HepG2 (cell line): ENCODE measurements around the gene CACHD1. TPM values are rescaled to one million over a fixed set of nuclear protein-coding genes. Genes with fewer than 3 reads are reported as not detected.

Experiments used
- ATAC-seq: fragments of 200-7000 bp; cut with Tn5 transposase; 3 replicates; pipeline ENCODE4 v1.9.1; 2020; ENCODE audit warnings: mild to moderate bottlenecking, moderate library complexity
- BruUV-seq: library from RNA; stranded (reverse); fragments of 400-500 nt; replicated peaks from 2 replicates; lab custom pipeline; 2021; lab: Mats Ljungman, UMichigan
- CTCF ChIA-PET: fragments of 300-600 bp; formaldehyde crosslinking; extraction: SDS; loops from one replicate; lab custom pipeline; 2021; ENCODE audit warnings: low total read pairs, inconsistent platforms, low intra/inter-chr PET ratio; lab: Yijun Ruan, JAX
- POLR2A ChIA-PET: fragments of 350-600 bp; sonication (Branson Sonifier 250); formaldehyde crosslinking; loops from one replicate; lab custom pipeline; 2020; ENCODE audit warnings: antibody characterized with exemption, inconsistent platforms; lab: Yijun Ruan, JAX
- DNase-seq: peaks from one replicate; pipeline ENCODE4 v3.0.0-alpha.2; 2015; ENCODE audit warnings: low spot score
- FAIRE-seq: peaks from 3 replicates; lab custom pipeline; 2011; peaks lifted over from hg19 to GRCh38; lab: Jason Lieb, UNC
- H2AFZ ChIP-seq: one replicate; pipeline ENCODE4 v1.6.1; 2011; ENCODE audit warnings: low read length, inconsistent platforms
- H3K27ac ChIP-seq: fragments of 300-600 bp; 3 replicates; pipeline ENCODE4 v1.8.0; 2011; ENCODE audit warnings: mixed run types, mild to moderate bottlenecking, mixed read lengths, low read length, inconsistent platforms; ENCODE audit not compliant: insufficient read depth; ENCODE audit errors: extremely low read length
- H3K27me3 ChIP-seq, 2 experiments: fragments of 200-600 bp in 1 of 2; 2 replicates in 1 of 2; 3 replicates in 1 of 2; pipeline versions ENCODE4 v1.6.0 to v1.8.0; 2011; ENCODE audit warnings: low read length in 2 of 2, mild to moderate bottlenecking in 2 of 2, moderate library complexity in 2 of 2, inconsistent platforms in 1 of 2; ENCODE audit not compliant: insufficient read depth in 2 of 2, control insufficient read depth in 1 of 2
- H3K36me3 ChIP-seq, 2 experiments: fragments of 200-600 bp in 1 of 2; replicated peaks in 1 of 2; 2 replicates in 1 of 2; 3 replicates in 1 of 2; pipeline versions ENCODE4 v1.5.1 to v1.8.0; 2011; ENCODE audit warnings: low read length in 2 of 2, inconsistent platforms in 1 of 2; ENCODE audit not compliant: insufficient read depth in 2 of 2, control insufficient read depth in 1 of 2
- H3K4me1 ChIP-seq: 2 replicates; pipeline ENCODE4 v1.5.1; 2012; ENCODE audit warnings: low read length, inconsistent platforms; ENCODE audit not compliant: insufficient read depth
- H3K4me2 ChIP-seq: 2 replicates; pipeline ENCODE4 v1.6.0; 2011; ENCODE audit warnings: low read depth, low read length, inconsistent platforms
- H3K4me3 ChIP-seq, 3 experiments: fragments of 200-600 bp in 1 of 3; sonication (generic), shearing (Covaris generic) in 1 of 3; replicated peaks in 1 of 3; 2 replicates each; pipeline ENCODE4 v1.5.1; 2011 to 2016; ENCODE audit warnings: low read length in 3 of 3, inconsistent platforms in 2 of 3, low read depth in 2 of 3, mild to moderate bottlenecking in 2 of 3, control low read depth in 1 of 3, mixed read lengths in 1 of 3; ENCODE audit not compliant: insufficient read depth in 1 of 3
- H3K79me2 ChIP-seq: one replicate; pipeline ENCODE4 v1.6.1; 2011; ENCODE audit warnings: low read length, inconsistent platforms; ENCODE audit not compliant: insufficient read depth
- H3K9ac ChIP-seq: 2 replicates; pipeline ENCODE4 v1.6.0; 2011; ENCODE audit warnings: mild to moderate bottlenecking, low read depth, low read length, inconsistent platforms; ENCODE audit not compliant: insufficient read depth
- H3K9me3 ChIP-seq: 2 replicates; pipeline ENCODE4 v1.5.1; 2012; ENCODE audit warnings: mild to moderate bottlenecking, low read length
- H4K20me1 ChIP-seq: 2 replicates; pipeline ENCODE4 v1.6.0; 2011; ENCODE audit warnings: inconsistent platforms, mild to moderate bottlenecking, low read length, moderate library complexity; ENCODE audit not compliant: insufficient read depth
- ATF7-NPFF ChIP-seq: sonication (generic); formaldehyde crosslinking; IDR thresholded peaks from 2 replicates; pipeline ENCODE4 v1.8.1; 2023; ENCODE audit warnings: mild to moderate bottlenecking, low read depth, missing genetic modification reagents, moderate library complexity
- DMAP1 ChIP-seq: IDR thresholded peaks from 2 replicates; pipeline ENCODE4 v1.6.1; 2016
- RARA ChIP-seq: IDR thresholded peaks from 2 replicates; pipeline ENCODE4 v1.6.1; 2016; ENCODE audit warnings: missing genetic modification reagents, missing compliant biosample characterization
- SMC3 ChIP-seq: IDR thresholded peaks from 2 replicates; pipeline ENCODE4 v1.6.1; 2011; ENCODE audit warnings: low read length, improper control_type of control experiment
- TBL1XR1 ChIP-seq: fragments of 150-350 bp; IDR thresholded peaks from 2 replicates; pipeline ENCODE4 v1.6.1; 2014; ENCODE audit warnings: borderline replicate concordance, low read length; ENCODE audit not compliant: partially characterized antibody
- ZKSCAN1 ChIP-seq: fragments of 150-350 bp; IDR thresholded peaks from 2 replicates; pipeline ENCODE4 v1.6.1; 2014; ENCODE audit warnings: low read length
- ZNF777 ChIP-seq: sonication (generic); formaldehyde crosslinking; IDR thresholded peaks from 2 replicates; pipeline ENCODE4 v1.4.0; 2020; ENCODE audit warnings: missing genetic modification reagents
- WGBS: methylation state at CpG from one replicate; pipeline ENCODE4 v1.1.6; 2017; ENCODE audit warnings: low lambda C conversion rate; 5-methylcytosine and 5-hydroxymethylcytosine counted together
- in situ Hi-C: cut with HindIII; loops from 2 replicates; pipeline ENCODE4 v1.10.0; 2017; ENCODE audit warnings: low pct_unique_long_range_greater_than_20kb; ENCODE audit not compliant: extremely low pct_ligation_motif_present
- intact Hi-C: fragments of 100-400 bp; cut with micrococcal nuclease; formaldehyde crosslinking; loops from one replicate; pipeline ENCODE4 v1.10.0; 2022; ENCODE audit not compliant: unreplicated experiment
- polyA plus RNA-seq, 8 experiments: library from polyadenylated mRNA; depleted of rRNA in 3 of 8; stranded (reverse) in 7 of 8; unstranded in 1 of 8; fragments of >200 nt; fragmentation: Illumina TruSeq in 4 of 8; extraction: Trizol in 4 of 8; gene quantifications; 2 replicates each; pipeline versions ENCODE4 v1.2.1 to v1.2.3, GENCODE V29; 2011 to 2016; ENCODE audit warnings: low read depth in 4 of 8, missing spikeins in 1 of 8, mixed read lengths in 1 of 8; ENCODE audit not compliant: insufficient read depth in 1 of 8
- total RNA-seq, 5 experiments: library from RNA; depleted of rRNA; stranded (reverse); fragments of >200 nt; fragmentation: Illumina TruSeq; extraction: Trizol; gene quantifications; 2 replicates each; pipeline ENCODE4 v1.2.3, GENCODE V29; 2016; ENCODE audit warnings: low read depth in 1 of 5
- TF ChIP-seq, protein P1 (sequence below), 2 experiments: fragments of 450-650 bp in 1 of 2; sonication (generic) in 1 of 2; formaldehyde crosslinking in 1 of 2; IDR thresholded peaks; 2 replicates each; pipeline versions ENCODE4 v1.6.1 to v1.8.0; 2016 to 2022; ENCODE audit warnings: antibody characterized with exemption in 1 of 2, mild to moderate bottlenecking in 1 of 2, missing genetic modification reagents in 1 of 2

Gene CACHD1
- total and polyA plus RNA-seq, 2 of the 13 experiments (the other 11 are each of a cell fraction or from before 2014, with no cell fraction given): 0.11 TPM; not detected in 1

DNA sequence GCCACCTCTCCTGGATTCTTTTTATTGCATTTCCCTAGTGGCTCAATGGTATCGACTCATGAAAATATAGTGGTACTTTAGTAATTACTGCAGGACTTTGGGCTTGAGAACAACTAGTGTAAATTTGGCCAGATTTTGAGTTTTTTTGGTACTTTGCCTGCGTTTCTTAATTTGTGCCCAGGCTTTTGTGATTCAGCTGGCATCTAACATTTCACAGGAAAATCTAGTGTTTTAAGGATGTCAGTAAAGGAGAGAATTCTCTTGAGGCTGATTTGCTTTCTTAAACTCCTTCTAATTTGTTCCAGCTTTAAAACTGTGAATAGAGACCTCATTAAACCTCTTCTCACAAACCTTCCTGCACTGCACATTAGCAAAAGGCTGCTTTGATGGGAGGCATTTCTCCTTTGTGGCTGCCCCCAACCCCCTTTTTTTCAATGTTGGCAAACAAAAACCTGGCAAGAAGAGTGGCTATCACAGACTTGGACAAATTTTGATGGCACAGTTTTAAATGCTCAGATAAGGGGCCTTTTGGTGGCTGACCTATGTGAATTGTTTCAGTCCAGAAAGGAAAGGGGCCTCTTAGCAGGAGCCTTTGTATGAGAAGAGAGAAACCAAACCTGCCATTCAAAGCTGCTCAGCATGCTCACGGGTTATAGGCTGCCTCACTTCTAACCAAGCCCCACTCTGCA is 161.6 kb downstream of the CACHD1 start (continued):
- TF ChIP-seq, protein P1, sequence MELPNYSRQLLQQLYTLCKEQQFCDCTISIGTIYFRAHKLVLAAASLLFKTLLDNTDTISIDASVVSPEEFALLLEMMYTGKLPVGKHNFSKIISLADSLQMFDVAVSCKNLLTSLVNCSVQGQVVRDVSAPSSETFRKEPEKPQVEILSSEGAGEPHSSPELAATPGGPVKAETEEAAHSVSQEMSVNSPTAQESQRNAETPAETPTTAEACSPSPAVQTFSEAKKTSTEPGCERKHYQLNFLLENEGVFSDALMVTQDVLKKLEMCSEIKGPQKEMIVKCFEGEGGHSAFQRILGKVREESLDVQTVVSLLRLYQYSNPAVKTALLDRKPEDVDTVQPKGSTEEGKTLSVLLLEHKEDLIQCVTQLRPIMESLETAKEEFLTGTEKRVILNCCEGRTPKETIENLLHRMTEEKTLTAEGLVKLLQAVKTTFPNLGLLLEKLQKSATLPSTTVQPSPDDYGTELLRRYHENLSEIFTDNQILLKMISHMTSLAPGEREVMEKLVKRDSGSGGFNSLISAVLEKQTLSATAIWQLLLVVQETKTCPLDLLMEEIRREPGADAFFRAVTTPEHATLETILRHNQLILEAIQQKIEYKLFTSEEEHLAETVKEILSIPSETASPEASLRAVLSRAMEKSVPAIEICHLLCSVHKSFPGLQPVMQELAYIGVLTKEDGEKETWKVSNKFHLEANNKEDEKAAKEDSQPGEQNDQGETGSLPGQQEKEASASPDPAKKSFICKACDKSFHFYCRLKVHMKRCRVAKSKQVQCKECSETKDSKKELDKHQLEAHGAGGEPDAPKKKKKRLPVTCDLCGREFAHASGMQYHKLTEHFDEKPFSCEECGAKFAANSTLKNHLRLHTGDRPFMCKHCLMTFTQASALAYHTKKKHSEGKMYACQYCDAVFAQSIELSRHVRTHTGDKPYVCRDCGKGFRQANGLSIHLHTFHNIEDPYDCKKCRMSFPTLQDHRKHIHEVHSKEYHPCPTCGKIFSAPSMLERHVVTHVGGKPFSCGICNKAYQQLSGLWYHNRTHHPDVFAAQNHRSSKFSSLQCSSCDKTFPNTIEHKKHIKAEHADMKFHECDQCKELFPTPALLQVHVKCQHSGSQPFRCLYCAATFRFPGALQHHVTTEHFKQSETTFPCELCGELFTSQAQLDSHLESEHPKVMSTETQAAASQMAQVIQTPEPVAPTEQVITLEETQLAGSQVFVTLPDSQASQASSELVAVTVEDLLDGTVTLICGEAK (IDR thresholded peaks at IDR 0.05): no peak
- TF ChIP-seq, protein P1 (CRISPR knock-in tag; IDR thresholded peaks at IDR 0.05): no peak

DNA sequence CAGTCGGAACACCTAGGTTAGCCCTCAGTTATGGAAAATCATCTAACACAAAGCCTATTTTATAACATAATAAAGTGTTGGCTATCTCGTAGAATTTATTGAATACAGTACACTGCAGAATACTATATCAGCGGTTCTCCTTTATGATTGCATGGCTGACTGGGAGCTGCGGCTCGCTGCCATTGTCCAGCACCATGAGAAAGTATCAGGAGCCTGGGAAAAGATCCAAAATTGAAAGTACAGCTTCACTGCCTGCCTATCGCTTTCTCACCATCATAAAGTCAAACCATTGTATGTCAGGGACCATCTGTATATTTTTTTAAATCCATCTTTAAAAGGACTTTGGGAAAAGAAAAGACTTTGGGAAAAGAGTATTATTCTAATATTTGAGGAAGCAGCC is 163.0 kb downstream of the CACHD1 start:
- no peak overlapping the region for H3K4me3 ChIP-seq
- H2AFZ ChIP-seq: no peak overlapping the region
- CTCF ChIA-PET: no interaction called here
- no TSS peak for BruUV-seq
- in situ Hi-C loops (no loop called here), intact Hi-C loops (no loop called here)
- no peak for FAIRE-seq
- no peaks in the 10 kb centered on the region for H3K9me3 ChIP-seq
- no peak for DNase-seq
- TF ChIP-seq ZKSCAN1: no peak
- TF ChIP-seq ZNF777 (CRISPR knock-in tag): no peak
- no peak for TF ChIP-seq RARA
- no peak for TF ChIP-seq TBL1XR1
- no peak for TF ChIP-seq SMC3
- no peak for TF ChIP-seq ATF7-NPFF (CRISPR knock-in tag)
- TF ChIP-seq DMAP1 (CRISPR knock-in tag): no peak
- no peak overlapping the region for H3K4me2 ChIP-seq
- H3K27ac ChIP-seq: no peak overlapping the region
- WGBS: 24% methylated on average over 6 of the region's 6 CpGs
- no peaks in the 10 kb centered on the region for H3K79me2 ChIP-seq
- H4K20me1 ChIP-seq: no peaks in the 10 kb centered on the region
- no peak overlapping the region for H3K9ac ChIP-seq
- peaks cover 0 to 3% of the 10 kb centered on the region in 2 experiments; a peak in 2 of 5 replicates for H3K27me3 ChIP-seq
- H3K4me1 ChIP-seq: no peaks in the 10 kb centered on the region
- no peak for ATAC-seq
- POLR2A ChIA-PET: no interaction called here
- no peaks in the 10 kb centered on the region for H3K36me3 ChIP-seq
